Epithelial cell of proximal tubule (primary cell): ENCODE results near the gene PGLYRP4. TPM values are rescaled to one million over a fixed set of nuclear protein-coding genes. Genes with fewer than 3 reads are reported as not detected.

Experiments
- DNase-seq: peaks from one replicate; pipeline ENCODE4 v3.0.0-alpha.2; 2011; ENCODE audit warnings: low read depth
- H3K4me3 ChIP-seq: 2 replicates; pipeline ENCODE4 v1.5.1; 2011; ENCODE audit warnings: low read depth, mild to moderate bottlenecking, low read length
- total RNA-seq: library from RNA; depleted of rRNA; stranded (reverse); fragments of >200 nt; gene quantifications from 2 replicates; pipeline ENCODE4 v1.2.3, GENCODE V29; 2015
- TF ChIP-seq, protein P1 (sequence below): conservative IDR thresholded peaks from 2 replicates; pipeline ENCODE4 v1.5.1; 2012; ENCODE audit warnings: low read depth, mild to moderate bottlenecking, low read length

PGLYRP4 gene
- total RNA-seq, 1 donor from 2014 or later: not detected

DNA sequence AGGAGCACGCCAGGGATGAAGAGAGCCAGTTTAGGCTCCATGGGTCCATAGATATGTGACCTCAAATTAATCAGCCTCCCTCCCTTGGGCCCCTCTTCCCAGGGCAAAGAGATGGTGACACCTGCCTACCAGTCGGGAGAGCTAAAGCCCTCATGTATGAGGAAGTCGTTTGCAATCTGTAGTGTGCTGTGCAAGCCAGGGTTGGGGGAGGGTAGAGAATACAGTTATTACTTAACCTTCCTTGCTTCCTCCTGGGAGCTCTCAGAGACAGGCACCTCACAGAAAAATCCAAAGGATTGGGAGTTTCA is 4.0 kb downstream of the PGLYRP4 start:
- no peak for DNase-seq
- TF ChIP-seq, protein P1, sequence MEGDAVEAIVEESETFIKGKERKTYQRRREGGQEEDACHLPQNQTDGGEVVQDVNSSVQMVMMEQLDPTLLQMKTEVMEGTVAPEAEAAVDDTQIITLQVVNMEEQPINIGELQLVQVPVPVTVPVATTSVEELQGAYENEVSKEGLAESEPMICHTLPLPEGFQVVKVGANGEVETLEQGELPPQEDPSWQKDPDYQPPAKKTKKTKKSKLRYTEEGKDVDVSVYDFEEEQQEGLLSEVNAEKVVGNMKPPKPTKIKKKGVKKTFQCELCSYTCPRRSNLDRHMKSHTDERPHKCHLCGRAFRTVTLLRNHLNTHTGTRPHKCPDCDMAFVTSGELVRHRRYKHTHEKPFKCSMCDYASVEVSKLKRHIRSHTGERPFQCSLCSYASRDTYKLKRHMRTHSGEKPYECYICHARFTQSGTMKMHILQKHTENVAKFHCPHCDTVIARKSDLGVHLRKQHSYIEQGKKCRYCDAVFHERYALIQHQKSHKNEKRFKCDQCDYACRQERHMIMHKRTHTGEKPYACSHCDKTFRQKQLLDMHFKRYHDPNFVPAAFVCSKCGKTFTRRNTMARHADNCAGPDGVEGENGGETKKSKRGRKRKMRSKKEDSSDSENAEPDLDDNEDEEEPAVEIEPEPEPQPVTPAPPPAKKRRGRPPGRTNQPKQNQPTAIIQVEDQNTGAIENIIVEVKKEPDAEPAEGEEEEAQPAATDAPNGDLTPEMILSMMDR: no peak
- H3K4me3 ChIP-seq: no peak overlapping the region

DNA sequence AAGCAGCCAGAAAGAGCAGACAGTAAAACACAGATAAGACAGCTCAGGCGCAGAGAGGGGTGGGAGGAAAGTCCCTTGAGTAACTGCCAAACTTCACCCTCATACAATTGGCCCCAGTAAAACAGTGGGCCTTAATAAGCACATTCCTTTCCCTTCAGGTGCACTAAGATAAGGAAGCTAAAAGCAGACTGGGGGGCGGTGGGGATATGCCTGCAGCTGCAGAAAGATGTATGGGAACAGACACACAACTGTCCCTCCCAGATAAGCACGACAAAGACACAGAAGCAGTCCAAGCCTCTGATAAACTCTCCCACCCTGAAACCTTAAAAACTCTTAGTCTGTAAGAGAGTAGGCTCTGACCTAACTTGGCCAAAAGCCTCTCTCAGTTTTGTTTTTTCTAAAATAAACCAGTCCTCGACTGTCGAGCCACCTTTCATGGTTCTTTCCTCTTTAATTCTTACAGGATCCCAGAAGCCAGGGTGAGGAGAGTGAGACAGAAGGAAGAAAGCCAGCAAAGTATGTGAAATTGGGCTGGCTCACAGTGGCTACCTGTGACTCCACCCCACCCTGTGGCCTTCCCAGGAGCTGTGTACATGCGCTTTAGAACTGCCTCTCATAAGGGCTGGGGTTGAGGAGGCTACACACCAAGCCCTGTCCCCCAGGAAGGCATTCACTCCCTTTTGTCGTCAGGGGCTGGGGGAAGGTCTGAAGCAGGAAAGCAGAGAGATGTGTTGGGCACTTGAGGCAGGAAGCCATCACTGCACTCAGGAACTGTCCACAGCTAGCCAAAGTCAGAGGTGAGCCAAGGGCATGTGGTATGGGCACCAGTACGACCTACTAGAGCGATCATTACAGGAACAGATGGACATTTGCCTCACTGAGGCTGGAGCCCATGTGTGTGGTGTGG is 4.6 kb downstream of the PGLYRP4 start:
- DNase-seq: no peak
- TF ChIP-seq, protein P1: no peak
- no peak overlapping the region for H3K4me3 ChIP-seq

DNA sequence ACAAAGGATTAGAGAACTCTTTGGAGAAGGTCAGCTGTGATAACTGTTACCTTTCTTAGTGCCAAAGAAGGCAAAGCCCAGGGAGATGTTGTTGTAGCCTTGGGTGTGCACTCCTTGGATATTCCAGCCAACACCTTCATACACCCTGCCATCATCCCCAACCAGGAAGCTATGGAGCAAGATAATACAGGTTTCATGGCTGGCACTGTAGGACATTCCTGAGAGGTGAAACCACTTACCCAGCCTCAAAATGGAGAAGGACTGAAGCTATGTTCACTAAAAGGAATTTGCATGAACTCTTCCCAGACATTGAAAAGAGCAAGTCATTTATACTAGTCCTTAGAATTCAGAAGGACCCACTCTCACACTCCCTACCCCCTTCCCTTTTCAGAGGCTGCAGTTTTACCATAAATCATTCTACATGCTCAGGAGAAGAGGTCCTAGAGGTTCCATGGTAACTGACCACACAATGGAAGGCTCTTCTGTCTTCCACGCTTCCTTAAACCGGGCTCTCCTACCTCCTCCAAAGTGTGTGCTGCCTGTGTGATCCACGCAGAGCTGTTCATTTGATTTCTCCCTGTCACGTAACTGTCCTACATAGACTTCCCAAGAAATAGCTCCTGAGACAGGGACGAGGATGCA is 5.5 kb downstream of the PGLYRP4 start:
- TF ChIP-seq, protein P1: no peak
- no peak overlapping the region for H3K4me3 ChIP-seq
- no peak for DNase-seq

DNA sequence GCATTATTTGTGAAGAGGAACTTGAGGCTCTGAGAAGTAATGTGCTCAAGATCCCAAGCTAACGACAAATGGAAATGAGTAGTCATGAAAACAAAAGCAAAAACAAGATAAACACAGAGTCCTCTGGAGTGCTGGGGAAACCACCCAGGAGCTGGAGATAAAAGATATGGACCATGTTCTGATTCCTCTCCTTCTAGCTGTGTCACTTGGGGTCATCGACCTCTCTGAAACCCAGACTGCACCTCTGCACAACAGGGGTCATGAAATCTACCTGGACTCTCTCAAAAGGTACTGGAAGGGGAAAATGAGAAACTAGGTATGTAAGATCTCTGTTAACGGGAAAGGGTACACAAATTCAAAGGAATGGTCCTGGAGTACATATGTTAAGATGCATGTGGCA is 6.5 kb downstream of the PGLYRP4 start:
- DNase-seq: no peak
- H3K4me3 ChIP-seq: no peak overlapping the region
- TF ChIP-seq, protein P1: no peak

DNA sequence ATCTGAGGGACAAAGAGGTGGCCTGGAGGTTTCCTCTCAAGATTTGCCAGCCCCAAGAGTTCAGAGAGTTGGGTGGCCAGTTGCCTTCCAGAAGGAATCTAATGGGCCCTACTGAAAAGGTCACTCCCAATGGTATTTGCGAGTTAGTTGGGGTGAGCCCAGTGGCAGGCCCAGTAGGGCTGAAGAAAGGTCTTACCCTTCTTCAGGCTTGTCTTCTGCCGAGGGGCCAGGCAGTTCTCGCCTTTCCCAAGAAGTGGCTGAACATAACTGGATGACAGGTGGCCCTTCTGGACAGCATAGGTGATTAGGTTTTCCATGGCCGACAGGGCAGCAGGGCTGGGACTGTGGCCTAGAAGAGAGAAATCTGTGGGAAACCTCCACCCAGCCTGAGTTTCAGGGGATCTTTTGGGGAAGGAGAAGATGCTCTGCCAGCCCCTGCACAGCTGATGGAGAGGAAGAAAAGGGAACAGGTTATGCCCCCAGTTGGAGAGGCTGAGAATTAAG is 7.2 kb downstream of the PGLYRP4 start:
- TF ChIP-seq, protein P1: no peak
- no peak overlapping the region for H3K4me3 ChIP-seq
- DNase-seq: no peak

DNA sequence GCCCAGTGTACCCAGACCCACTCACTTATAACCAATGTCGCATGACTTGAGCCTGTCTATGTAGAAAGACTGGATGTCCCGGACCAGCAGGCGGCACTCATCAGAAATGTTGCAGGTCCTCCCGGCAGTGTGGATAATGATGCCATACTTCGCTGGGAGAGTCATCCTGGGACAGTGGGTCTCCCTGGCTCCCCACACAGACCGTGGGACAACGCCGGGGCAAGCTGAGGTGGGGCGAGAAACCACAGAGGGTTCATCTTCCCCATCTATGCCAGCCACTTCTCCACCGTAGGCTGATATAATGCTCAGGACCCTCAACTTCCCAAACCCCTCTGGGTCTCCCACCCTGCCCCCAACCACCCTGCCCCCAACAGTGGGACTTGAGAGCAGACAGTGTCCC is 8.3 kb downstream of the PGLYRP4 start:
- H3K4me3 ChIP-seq: no peak overlapping the region
- no peak for DNase-seq
- TF ChIP-seq, protein P1: no peak

DNA sequence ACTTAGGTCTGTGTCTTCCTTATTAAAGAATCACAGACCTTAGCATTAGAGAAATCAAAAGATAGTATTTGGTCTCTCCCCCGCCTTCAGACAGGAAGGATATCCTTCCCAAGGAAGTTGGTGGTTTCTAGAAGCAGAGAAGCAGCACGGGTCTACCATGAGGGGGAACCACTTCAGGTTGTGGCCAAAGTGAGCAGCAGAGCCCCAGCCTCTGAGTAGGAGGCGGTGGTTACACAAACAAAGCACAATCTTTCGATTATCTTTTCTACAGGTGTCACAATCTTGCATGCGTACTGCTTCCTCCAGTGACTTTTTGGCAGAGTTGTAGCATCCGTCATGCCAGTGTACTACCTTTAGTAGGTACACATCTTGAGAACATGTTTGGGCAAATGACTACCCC is 8.8 kb downstream of the PGLYRP4 start:
- TF ChIP-seq, protein P1: no peak
- DNase-seq: no peak

More for the DNA sequence above, 8.8 kb downstream of the PGLYRP4 start:
- no peak overlapping the region for H3K4me3 ChIP-seq
